HEK293 (cell line): ENCODE measurements around the gene ATP8B4.

Experiments used
- CTCF ChIA-PET: fragments of 350-600 bp; formaldehyde crosslinking; extraction: SDS; loops from one replicate; lab custom pipeline; 2021; ENCODE audit warnings: antibody characterized with exemption; lab: Yijun Ruan, JAX
- POLR2A ChIA-PET: fragments of 300-600 bp; formaldehyde crosslinking; extraction: SDS; loops from one replicate; lab custom pipeline; 2020; ENCODE audit warnings: antibody characterized with exemption, inconsistent platforms; lab: Yijun Ruan, JAX
- H3K27ac ChIP-seq: fragments of 200-500 bp; sonication (Bioruptor generic); 2 replicates; pipeline ENCODE4 v1.5.1; 2014; ENCODE audit warnings: low read depth, low read length, control low read depth, inconsistent platforms; ENCODE audit errors: extremely low read depth
- H3K36me3 ChIP-seq, 2 experiments: fragments of 200-500 bp in 1 of 2; sonication (Bioruptor generic) in 1 of 2; 1 replicate in 1 of 2; 2 replicates in 1 of 2; pipeline ENCODE4 v1.5.1; 2014 to 2017; ENCODE audit warnings: inconsistent platforms in 2 of 2, low read length in 2 of 2; ENCODE audit not compliant: control insufficient read depth in 2 of 2, insufficient read depth in 1 of 2
- H3K4me1 ChIP-seq: fragments of 200-500 bp; sonication (Bioruptor generic); 2 replicates; pipeline ENCODE4 v1.5.1; 2014; ENCODE audit warnings: mild to moderate bottlenecking, low read length, inconsistent platforms; ENCODE audit not compliant: control insufficient read depth, insufficient read depth
- H3K4me3 ChIP-seq: 2 replicates; pipeline ENCODE4 v1.5.1; 2011; ENCODE audit warnings: low read depth, mild to moderate bottlenecking, control low read depth, low read length, moderate library complexity
- H3K9me3 ChIP-seq: fragments of 200-500 bp; sonication (Bioruptor generic); 2 replicates; pipeline ENCODE4 v1.5.1; 2014; ENCODE audit warnings: low read depth, low read length, inconsistent platforms; ENCODE audit not compliant: control insufficient read depth, insufficient read depth
- MEIS1 ChIP-seq: sonication (generic); formaldehyde crosslinking; IDR thresholded peaks from 2 replicates; pipeline ENCODE4 v1.8.1; 2022; ENCODE audit warnings: missing genetic modification reagents, mild to moderate bottlenecking, borderline replicate concordance
- MZF1 ChIP-seq: fragments of 450-650 bp; formaldehyde crosslinking; IDR thresholded peaks from 2 replicates; pipeline ENCODE4 v1.5.1; 2017; ENCODE audit warnings: missing biosample characterization, missing genetic modification characterization, borderline replicate concordance
- ZEB2 ChIP-seq: fragments of 450-650 bp; formaldehyde crosslinking; IDR thresholded peaks from 2 replicates; pipeline ENCODE4 v1.5.1; 2016; ENCODE audit warnings: missing biosample characterization, missing genetic modification characterization
- ZFP41 ChIP-seq: fragments of 450-650 bp; formaldehyde crosslinking; IDR thresholded peaks from 2 replicates; pipeline ENCODE4 v1.5.1; 2016; ENCODE audit warnings: missing biosample characterization, missing genetic modification characterization, borderline replicate concordance
- ZNF155 ChIP-seq: fragments of 450-650 bp; formaldehyde crosslinking; IDR thresholded peaks from 2 replicates; pipeline ENCODE4 v1.5.1; 2016; ENCODE audit warnings: missing biosample characterization, missing genetic modification characterization
- ZNF2 ChIP-seq: fragments of 450-650 bp; formaldehyde crosslinking; IDR thresholded peaks from 2 replicates; pipeline ENCODE4 v1.5.1; 2016; ENCODE audit warnings: missing biosample characterization, missing genetic modification characterization
- ZNF214 ChIP-seq: fragments of 450-650 bp; formaldehyde crosslinking; IDR thresholded peaks from 2 replicates; pipeline ENCODE4 v1.5.1; 2017; ENCODE audit warnings: missing biosample characterization, mild to moderate bottlenecking, missing genetic modification characterization, borderline replicate concordance
- ZNF223 ChIP-seq: fragments of 450-650 bp; formaldehyde crosslinking; IDR thresholded peaks from 2 replicates; pipeline ENCODE4 v1.5.1; 2016; ENCODE audit warnings: missing biosample characterization, missing genetic modification characterization
- ZNF280C ChIP-seq: fragments of 450-650 bp; formaldehyde crosslinking; IDR thresholded peaks from 2 replicates; pipeline ENCODE4 v1.5.1; 2016; ENCODE audit warnings: missing biosample characterization, missing genetic modification characterization
- ZNF324 ChIP-seq: fragments of 450-650 bp; formaldehyde crosslinking; IDR thresholded peaks from 2 replicates; pipeline ENCODE4 v1.5.1; 2016; ENCODE audit warnings: missing biosample characterization, missing genetic modification characterization
- ZNF354C ChIP-seq: fragments of 450-650 bp; formaldehyde crosslinking; IDR thresholded peaks from 2 replicates; pipeline ENCODE4 v1.5.1; 2016; ENCODE audit warnings: missing biosample characterization, missing genetic modification characterization, low read depth, borderline replicate concordance
- ZNF366 ChIP-seq: fragments of 450-650 bp; formaldehyde crosslinking; conservative IDR thresholded peaks from 2 replicates; pipeline ENCODE4 v1.5.1; 2016; ENCODE audit warnings: missing biosample characterization, missing genetic modification characterization
- ZNF394 ChIP-seq: fragments of 450-650 bp; formaldehyde crosslinking; IDR thresholded peaks from 2 replicates; pipeline ENCODE4 v1.5.1; 2016; ENCODE audit warnings: missing biosample characterization, missing genetic modification characterization, mild to moderate bottlenecking, moderate library complexity, borderline replicate concordance
- ZNF416 ChIP-seq: fragments of 450-650 bp; formaldehyde crosslinking; IDR thresholded peaks from 2 replicates; pipeline ENCODE4 v1.5.1; 2016; ENCODE audit warnings: missing biosample characterization, missing genetic modification characterization
- ZNF514 ChIP-seq: fragments of 450-650 bp; formaldehyde crosslinking; IDR thresholded peaks from 2 replicates; pipeline ENCODE4 v1.5.1; 2016; ENCODE audit warnings: missing biosample characterization, missing genetic modification characterization
- ZNF624 ChIP-seq: fragments of 450-650 bp; formaldehyde crosslinking; IDR thresholded peaks from 2 replicates; pipeline ENCODE4 v1.5.1; 2017; ENCODE audit warnings: missing biosample characterization, missing genetic modification characterization
- ZNF639 ChIP-seq: fragments of 450-650 bp; formaldehyde crosslinking; IDR thresholded peaks from 2 replicates; pipeline ENCODE4 v1.5.1; 2016; ENCODE audit warnings: missing biosample characterization, missing genetic modification characterization
- TF ChIP-seq, protein P1 (sequence below): fragments of 450-650 bp; formaldehyde crosslinking; IDR thresholded peaks from 2 replicates; pipeline ENCODE4 v1.5.1; 2017; ENCODE audit warnings: missing biosample characterization, mild to moderate bottlenecking, missing genetic modification characterization, moderate library complexity
- TF ChIP-seq, protein P2 (sequence below): fragments of 450-650 bp; formaldehyde crosslinking; IDR thresholded peaks from 2 replicates; pipeline ENCODE4 v1.5.1; 2017; ENCODE audit warnings: missing biosample characterization, missing genetic modification characterization
- TF ChIP-seq, protein P3 (sequence below): fragments of 450-650 bp; formaldehyde crosslinking; conservative IDR thresholded peaks from 2 replicates; pipeline ENCODE4 v1.5.1; 2016; ENCODE audit warnings: low read depth, missing biosample characterization, missing genetic modification characterization

ATP8B4 gene

DNA sequence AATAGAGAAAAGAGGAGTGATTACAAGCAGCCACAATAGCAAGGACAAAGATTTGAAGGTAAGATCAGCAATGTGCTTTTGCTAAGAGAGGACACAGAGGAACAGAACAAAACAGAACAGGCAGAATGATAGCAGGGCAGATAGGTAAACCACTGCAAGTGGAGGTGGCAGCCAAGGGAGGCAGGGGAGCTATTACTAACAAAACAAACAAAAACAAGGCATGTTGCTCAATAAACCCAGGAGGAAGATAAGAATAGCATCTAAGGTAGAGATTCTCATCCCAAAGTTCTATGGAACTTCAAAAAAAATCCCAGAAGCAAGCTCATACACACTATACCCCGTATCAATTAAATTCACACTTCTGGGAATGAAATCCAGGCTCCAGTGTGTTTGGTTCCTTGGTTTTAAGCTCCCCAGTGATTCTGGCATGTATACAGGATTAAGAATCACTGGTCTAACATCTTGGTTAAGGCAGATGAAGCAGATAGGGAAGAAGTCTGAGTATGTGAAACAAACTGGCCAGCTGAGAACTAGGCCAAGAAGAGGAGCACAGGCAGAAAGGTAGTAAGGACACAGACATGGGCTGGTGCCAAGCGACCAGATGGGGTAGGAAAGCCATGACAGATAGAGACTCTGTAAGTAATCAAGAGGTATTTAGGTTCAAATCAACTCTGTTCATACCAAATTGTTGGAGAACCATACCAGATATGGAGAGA lies 309.0 kb downstream of the ATP8B4 start:
- Histone ChIP-seq H3K27ac (no peak overlapping the region), H3K9me3 (no peaks in the 10 kb centered on the region), H3K36me3 (no peaks in the 10 kb centered on the region), H3K4me1 (no peaks in the 10 kb centered on the region), H3K4me3 (no peak overlapping the region)
- TF ChIP-seq ZEB2 (no peak), ZNF416 (tag by site-specific recombination) (no peak), MZF1 (tag by site-specific recombination) (no peak), MEIS1 (CRISPR knock-in tag) (no peak), ZNF366 (tag by site-specific recombination) (no peak), ZNF514 (no peak), ZNF155 (tag by site-specific recombination) (no peak), ZNF280C (tag by site-specific recombination) (no peak), ZNF214 (tag by site-specific recombination) (no peak), ZNF639 (tag by site-specific recombination) (no peak), ZNF324 (no peak), ZNF223 (tag by site-specific recombination) (no peak), ZNF394 (tag by site-specific recombination) (no peak), ZNF624 (tag by site-specific recombination) (no peak), ZNF354C (tag by site-specific recombination) (no peak), ZFP41 (tag by site-specific recombination) (no peak), ZNF2 (tag by site-specific recombination) (no peak)
- TF ChIP-seq, protein P1, sequence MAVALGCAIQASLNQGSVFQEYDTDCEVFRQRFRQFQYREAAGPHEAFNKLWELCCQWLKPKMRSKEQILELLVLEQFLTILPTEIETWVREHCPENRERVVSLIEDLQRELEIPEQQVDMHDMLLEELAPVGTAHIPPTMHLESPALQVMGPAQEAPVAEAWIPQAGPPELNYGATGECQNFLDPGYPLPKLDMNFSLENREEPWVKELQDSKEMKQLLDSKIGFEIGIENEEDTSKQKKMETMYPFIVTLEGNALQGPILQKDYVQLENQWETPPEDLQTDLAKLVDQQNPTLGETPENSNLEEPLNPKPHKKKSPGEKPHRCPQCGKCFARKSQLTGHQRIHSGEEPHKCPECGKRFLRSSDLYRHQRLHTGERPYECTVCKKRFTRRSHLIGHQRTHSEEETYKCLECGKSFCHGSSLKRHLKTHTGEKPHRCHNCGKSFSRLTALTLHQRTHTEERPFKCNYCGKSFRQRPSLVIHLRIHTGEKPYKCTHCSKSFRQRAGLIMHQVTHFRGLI (tag by site-specific recombination): no peak
- TF ChIP-seq, protein P2, sequence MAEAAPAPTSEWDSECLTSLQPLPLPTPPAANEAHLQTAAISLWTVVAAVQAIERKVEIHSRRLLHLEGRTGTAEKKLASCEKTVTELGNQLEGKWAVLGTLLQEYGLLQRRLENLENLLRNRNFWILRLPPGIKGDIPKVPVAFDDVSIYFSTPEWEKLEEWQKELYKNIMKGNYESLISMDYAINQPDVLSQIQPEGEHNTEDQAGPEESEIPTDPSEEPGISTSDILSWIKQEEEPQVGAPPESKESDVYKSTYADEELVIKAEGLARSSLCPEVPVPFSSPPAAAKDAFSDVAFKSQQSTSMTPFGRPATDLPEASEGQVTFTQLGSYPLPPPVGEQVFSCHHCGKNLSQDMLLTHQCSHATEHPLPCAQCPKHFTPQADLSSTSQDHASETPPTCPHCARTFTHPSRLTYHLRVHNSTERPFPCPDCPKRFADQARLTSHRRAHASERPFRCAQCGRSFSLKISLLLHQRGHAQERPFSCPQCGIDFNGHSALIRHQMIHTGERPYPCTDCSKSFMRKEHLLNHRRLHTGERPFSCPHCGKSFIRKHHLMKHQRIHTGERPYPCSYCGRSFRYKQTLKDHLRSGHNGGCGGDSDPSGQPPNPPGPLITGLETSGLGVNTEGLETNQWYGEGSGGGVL (tag by site-specific recombination): no peak
- TF ChIP-seq, protein P3, sequence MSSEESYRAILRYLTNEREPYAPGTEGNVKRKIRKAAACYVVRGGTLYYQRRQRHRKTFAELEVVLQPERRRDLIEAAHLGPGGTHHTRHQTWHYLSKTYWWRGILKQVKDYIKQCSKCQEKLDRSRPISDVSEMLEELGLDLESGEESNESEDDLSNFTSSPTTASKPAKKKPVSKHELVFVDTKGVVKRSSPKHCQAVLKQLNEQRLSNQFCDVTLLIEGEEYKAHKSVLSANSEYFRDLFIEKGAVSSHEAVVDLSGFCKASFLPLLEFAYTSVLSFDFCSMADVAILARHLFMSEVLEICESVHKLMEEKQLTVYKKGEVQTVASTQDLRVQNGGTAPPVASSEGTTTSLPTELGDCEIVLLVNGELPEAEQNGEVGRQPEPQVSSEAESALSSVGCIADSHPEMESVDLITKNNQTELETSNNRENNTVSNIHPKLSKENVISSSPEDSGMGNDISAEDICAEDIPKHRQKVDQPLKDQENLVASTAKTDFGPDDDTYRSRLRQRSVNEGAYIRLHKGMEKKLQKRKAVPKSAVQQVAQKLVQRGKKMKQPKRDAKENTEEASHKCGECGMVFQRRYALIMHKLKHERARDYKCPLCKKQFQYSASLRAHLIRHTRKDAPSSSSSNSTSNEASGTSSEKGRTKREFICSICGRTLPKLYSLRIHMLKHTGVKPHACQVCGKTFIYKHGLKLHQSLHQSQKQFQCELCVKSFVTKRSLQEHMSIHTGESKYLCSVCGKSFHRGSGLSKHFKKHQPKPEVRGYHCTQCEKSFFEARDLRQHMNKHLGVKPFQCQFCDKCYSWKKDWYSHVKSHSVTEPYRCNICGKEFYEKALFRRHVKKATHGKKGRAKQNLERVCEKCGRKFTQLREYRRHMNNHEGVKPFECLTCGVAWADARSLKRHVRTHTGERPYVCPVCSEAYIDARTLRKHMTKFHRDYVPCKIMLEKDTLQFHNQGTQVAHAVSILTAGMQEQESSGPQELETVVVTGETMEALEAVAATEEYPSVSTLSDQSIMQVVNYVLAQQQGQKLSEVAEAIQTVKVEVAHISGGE: no peak
- ChIA-PET CTCF (no interaction called here), POLR2A (no interaction called here)
